CD4-positive, alpha-beta T cell treated with Interleukin-4 for 4 hours (primary cell): Measurements from ENCODE around the gene SLC16A5.
"Not testable (repeated sequence)": the region's sequence is repeated elsewhere in the genome, so short reads cannot be mapped to it uniquely, and the experiment has no call there.

Experiments used
- DNase-seq: peaks from one replicate; pipeline ENCODE4 v3.0.0-alpha.2; 2020

Gene SLC16A5

GRCh38 chr17:75135946-75136345 lies 48.2 kb downstream of the SLC16A5 start:
- DNase-seq = no peak

DNA sequence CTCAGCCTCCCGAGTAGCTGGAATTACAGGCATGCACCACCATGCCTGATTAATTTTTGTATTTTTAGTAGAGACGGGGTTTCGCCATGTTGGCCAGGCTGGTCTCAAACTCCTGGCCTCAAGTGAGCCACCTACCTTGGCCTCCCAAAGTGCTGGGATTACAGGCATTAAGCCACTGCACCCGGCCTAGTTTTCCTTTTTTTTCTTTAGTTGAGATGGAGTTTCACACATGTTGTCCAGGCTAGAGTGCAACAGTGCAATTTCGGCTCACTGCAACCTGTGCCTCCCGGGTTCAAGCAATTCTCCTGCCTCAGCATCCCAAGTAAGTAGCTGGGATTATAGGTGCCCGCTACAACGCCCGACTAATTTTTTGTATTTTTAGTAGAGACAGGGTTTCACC lies 50.0 kb downstream of the SLC16A5 start:
- DNase-seq = not testable (repeated sequence)

DNA sequence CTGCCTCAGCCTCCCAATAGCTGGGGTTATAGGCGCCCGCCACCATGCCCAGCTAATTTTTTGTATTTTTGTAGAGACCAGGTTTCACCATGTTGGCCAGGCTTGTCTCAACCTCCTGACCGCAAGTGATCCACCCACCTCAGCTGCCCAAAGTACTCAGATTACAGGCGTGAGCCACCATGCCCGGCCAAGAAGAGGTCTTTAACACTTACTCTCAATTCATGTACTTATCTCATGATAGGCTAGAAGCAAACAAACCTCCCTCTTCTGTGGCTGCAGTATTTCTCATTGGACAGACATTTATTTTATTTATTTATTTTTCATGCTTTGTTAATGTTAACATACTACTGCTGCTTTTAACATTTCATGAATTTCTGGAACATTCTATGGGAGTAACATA lies 50.8 kb downstream of the SLC16A5 start:
- DNase-seq = no peak

- no peak for DNase-seq
Measured at GRCh38 chr17:75142236-75142971, 54.6 kb downstream of the SLC16A5 start.

DNA sequence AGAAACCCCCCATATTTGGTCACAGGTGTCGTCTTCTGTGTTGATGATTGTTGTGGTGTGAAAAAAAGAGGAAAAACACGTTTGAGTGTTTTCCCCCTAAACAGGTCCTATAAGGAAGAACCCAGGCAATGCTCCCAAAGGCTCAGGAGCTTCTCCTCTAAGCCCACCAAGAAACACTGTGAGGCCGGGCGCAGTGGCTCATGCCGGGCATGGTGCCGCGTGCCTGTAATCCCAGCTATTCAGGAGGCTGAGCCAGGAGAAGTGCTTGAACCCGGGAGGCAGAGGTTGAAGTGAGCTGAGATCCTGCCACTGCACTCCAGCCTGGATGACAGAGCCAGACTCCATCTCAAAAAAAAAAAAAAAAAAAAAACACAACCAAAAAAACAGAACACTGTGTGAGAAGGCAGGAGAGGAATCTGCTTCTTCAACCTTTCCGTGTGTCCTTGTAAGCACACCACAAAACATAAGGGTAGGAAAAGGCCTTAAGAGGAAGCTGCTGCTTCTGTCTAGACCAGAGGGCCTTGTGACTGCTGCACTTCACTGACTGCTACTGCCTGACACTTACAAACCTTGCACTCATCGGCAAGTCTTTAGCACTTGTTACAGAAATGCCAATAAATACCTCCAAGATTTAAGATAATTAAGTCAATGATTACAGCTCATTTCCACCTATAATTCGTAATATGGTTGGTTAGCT lies 57.2 kb downstream of the SLC16A5 start:
- no peak for DNase-seq

DNA sequence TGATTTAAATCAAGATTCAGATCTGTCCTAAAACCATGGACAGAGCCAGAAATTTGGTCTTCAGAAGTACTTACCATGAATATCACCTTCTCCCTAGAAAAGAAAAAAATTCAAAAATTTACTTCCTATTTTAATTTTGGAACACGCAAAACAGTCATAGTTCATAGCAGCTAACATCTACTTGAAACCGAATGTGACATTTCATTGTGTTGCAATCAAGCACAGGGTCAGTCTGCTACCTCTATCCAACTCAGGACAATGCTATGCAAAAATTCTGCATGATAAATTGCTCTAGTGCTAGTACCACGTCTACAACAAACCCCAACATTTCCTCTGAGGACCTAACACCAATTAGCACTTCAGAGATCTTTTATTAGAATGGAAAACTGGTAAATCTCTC lies 58.8 kb downstream of the SLC16A5 start:
- no peak for DNase-seq

GRCh38 chr17:75147878-75148546 lies 60.3 kb downstream of the SLC16A5 start:
- no peak for DNase-seq

- DNase-seq = peak; percentile 12
Measured at GRCh38 chr17:75151930-75152329, 64.2 kb downstream of the SLC16A5 start.

- no peak for DNase-seq
Measured at GRCh38 chr17:75152523-75152921, 64.8 kb downstream of the SLC16A5 start.

- peak; percentile 23 for DNase-seq
Measured at GRCh38 chr17:75152922-75153779, 65.4 kb downstream of the SLC16A5 start.

GRCh38 chr17:75153780-75154194 lies 66.0 kb downstream of the SLC16A5 start:
- DNase-seq = no peak

DNA sequence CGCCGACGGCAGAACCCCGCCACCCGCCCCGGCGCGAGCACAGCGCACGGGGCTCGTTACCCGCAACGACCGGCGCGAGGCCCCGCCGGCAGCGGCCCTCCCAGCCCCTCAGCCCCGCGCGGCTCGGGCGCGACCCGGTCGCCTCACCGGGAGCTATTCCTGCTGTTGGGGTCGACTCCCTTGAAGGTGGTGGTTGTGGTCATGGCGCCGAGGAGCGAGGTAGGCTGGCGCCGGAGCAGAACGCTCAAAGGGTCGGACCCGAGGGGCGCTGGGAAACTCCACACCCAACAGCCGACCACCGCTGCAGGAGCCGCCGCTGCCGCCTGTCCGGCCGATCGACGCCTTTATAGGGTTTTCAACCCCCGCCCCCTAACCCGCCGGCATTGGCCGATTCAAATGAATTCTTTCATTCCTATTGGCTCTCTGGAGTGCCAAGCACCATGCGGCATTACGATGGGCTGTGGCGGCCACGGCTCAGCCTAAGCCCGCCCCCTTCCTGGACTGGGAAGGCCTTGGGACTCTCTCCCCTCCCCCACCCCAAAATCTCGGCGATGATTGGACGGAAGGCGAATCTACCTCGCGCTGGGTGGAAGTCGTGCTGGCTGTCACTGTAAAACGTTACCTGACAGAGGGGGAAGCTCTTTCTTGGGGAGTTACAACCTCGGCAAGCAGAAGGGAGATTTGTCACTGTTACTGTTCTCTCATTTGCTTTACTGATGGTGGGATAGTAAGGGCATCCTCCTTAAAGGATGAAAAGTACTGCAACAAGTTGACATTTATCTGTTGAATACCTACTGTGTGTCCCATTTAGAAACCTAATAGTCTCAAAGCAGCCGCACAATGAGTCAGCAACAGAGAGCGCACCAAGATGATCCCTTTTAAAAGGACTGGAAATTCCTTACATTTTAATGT lies 66.7 kb downstream of the SLC16A5 start, which contains the start of gene JPT1:
Gene JPT1, minus strand, starts transcription at position 318 of the 912 bp plus-strand sequence. Its CDS starts 115 bp downstream, at position 203.
- peak; percentile 99 for DNase-seq

GRCh38 chr17:75155191-75155601 lies 67.4 kb downstream of the SLC16A5 start:
- no peak for DNase-seq
